ENCODE results near the gene PDXDC1. TPM values are rescaled to one million over a fixed set of nuclear protein-coding genes. Genes with fewer than 3 reads are reported as not detected.
"Not testable (repeated sequence)": the region's sequence is repeated elsewhere in the genome, so short reads cannot be mapped to it uniquely, and the experiment has no call there.

Gene PDXDC1
- total and polyA plus RNA-seq, 2 donors, result 29.4 to 30.9 TPM

- WGBS, result 13% methylated on average over 3 of the region's 3 CpGs
- H3K27me3 ChIP-seq (ENCODE audit: control insufficient read depth in 2 of 2, insufficient read depth in 1 of 2, low read length in 1 of 2); DNase-seq (ENCODE audit: low read depth in 6 of 9, low spot score in 9 of 9); H3K9me3 ChIP-seq (ENCODE audit: control insufficient read depth in 2 of 2, insufficient read depth in 1 of 2, low read length in 1 of 2); H3K36me3 ChIP-seq (ENCODE audit: control insufficient read depth in 2 of 2, insufficient read depth in 2 of 2, low read length in 1 of 2); H3K4me1 ChIP-seq (ENCODE audit: control insufficient read depth in 2 of 2, insufficient read depth in 2 of 2, low read length in 2 of 2); H3K4me3 ChIP-seq (ENCODE audit: low read length in 2 of 2); H3K27ac ChIP-seq (ENCODE audit: low read depth in 1 of 2, low read length in 1 of 2): not testable (repeated sequence)
These were observed 32.1 kb upstream of the PDXDC1 start for GRCh38 chr16:14942686-14943085.

DNA sequence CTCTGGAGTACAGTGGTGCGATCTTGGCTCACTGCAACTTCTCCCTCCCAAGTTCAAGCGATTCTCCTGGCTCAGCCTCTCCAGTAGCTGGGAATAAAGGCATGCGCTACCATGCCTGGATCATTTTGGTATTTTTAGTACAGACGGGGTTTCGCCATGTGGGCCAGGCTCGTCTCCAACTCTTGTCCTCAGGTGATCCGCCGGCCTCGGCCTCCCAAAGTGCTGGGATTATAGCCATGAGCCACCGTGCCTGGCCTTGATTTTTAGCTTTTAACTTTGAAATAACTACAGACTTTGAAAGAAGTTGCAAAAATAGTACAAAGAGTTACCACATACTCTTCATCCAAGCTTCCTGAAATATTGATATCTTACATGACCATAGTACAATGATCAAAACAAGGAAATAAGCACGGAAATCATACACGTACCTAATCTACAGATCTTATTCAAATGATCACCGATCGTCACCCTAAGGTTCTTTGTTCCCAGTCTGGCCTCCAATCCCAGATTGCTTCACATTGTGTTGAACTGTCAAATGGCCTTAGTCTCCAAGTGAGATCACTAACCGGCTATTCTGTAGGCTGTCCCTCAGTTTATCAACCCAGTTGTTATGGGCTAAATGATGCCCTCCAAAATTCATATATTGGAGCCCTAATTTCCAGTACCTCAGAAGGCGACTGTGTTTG is 19.1 kb upstream of the PDXDC1 start:
- WGBS, result 97% methylated on average over 16 of the region's 16 CpGs
- no peak overlapping the region for H3K4me3 ChIP-seq (ENCODE audit: low read length in 2 of 2)
- no peaks in the 10 kb centered on the region for H3K36me3 ChIP-seq (ENCODE audit: control insufficient read depth in 2 of 2, insufficient read depth in 2 of 2, low read length in 1 of 2)
- DNase-seq (ENCODE audit: low read depth in 6 of 9, low spot score in 9 of 9), result no peak
- H3K4me1 ChIP-seq (ENCODE audit: control insufficient read depth in 2 of 2, insufficient read depth in 2 of 2, low read length in 2 of 2), result no peaks in the 10 kb centered on the region
- no peaks in the 10 kb centered on the region for H3K9me3 ChIP-seq (ENCODE audit: control insufficient read depth in 2 of 2, insufficient read depth in 1 of 2, low read length in 1 of 2)
- H3K27ac ChIP-seq (ENCODE audit: low read depth in 1 of 2, low read length in 1 of 2), result no peak overlapping the region
- H3K27me3 ChIP-seq (ENCODE audit: control insufficient read depth in 2 of 2, insufficient read depth in 1 of 2, low read length in 1 of 2), result peaks cover 0 to 3% of the 10 kb centered on the region in 2 donors

- H3K27me3 ChIP-seq (ENCODE audit: control insufficient read depth in 2 of 2, insufficient read depth in 1 of 2, low read length in 1 of 2), result peaks cover 0 to 3% of the 10 kb centered on the region in 2 donors
- no peak overlapping the region for H3K27ac ChIP-seq (ENCODE audit: low read depth in 1 of 2, low read length in 1 of 2)
- H3K4me3 ChIP-seq (ENCODE audit: low read length in 2 of 2), result no peak overlapping the region
- H3K4me1 ChIP-seq (ENCODE audit: control insufficient read depth in 2 of 2, insufficient read depth in 2 of 2, low read length in 2 of 2), result no peaks in the 10 kb centered on the region
- DNase-seq (ENCODE audit: low read depth in 6 of 9, low spot score in 9 of 9), result no peak
- no peaks in the 10 kb centered on the region for H3K36me3 ChIP-seq (ENCODE audit: control insufficient read depth in 2 of 2, insufficient read depth in 2 of 2, low read length in 1 of 2)
- no peaks in the 10 kb centered on the region for H3K9me3 ChIP-seq (ENCODE audit: control insufficient read depth in 2 of 2, insufficient read depth in 1 of 2, low read length in 1 of 2)
- 96% methylated on average over 28 of the region's 28 CpGs for WGBS
These were observed 17.1 kb upstream of the PDXDC1 start for GRCh38 chr16:14957576-14958322.

GRCh38 chr16:14958323-14958600 is 16.6 kb upstream of the PDXDC1 start:
- H3K36me3 ChIP-seq (ENCODE audit: control insufficient read depth in 2 of 2, insufficient read depth in 2 of 2, low read length in 1 of 2), result no peaks in the 10 kb centered on the region
- H3K4me3 ChIP-seq (ENCODE audit: low read length in 2 of 2), result no peak overlapping the region
- DNase-seq (ENCODE audit: low read depth in 6 of 9, low spot score in 9 of 9), result no peak
- no peaks in the 10 kb centered on the region for H3K9me3 ChIP-seq (ENCODE audit: control insufficient read depth in 2 of 2, insufficient read depth in 1 of 2, low read length in 1 of 2)
- no peaks in the 10 kb centered on the region for H3K4me1 ChIP-seq (ENCODE audit: control insufficient read depth in 2 of 2, insufficient read depth in 2 of 2, low read length in 2 of 2)
- no peak overlapping the region for H3K27ac ChIP-seq (ENCODE audit: low read depth in 1 of 2, low read length in 1 of 2)
- H3K27me3 ChIP-seq (ENCODE audit: control insufficient read depth in 2 of 2, insufficient read depth in 1 of 2, low read length in 1 of 2), result peaks cover 0 to 3% of the 10 kb centered on the region in 2 donors
- WGBS, result 94% methylated on average over 4 of the region's 4 CpGs

- H3K4me1 ChIP-seq (ENCODE audit: control insufficient read depth in 2 of 2, insufficient read depth in 2 of 2, low read length in 2 of 2), result no peaks in the 10 kb centered on the region
- H3K36me3 ChIP-seq (ENCODE audit: control insufficient read depth in 2 of 2, insufficient read depth in 2 of 2, low read length in 1 of 2), result no peaks in the 10 kb centered on the region
- no peak overlapping the region for H3K27ac ChIP-seq (ENCODE audit: low read depth in 1 of 2, low read length in 1 of 2)
- peaks cover 0 to 3% of the 10 kb centered on the region in 2 donors for H3K27me3 ChIP-seq (ENCODE audit: control insufficient read depth in 2 of 2, insufficient read depth in 1 of 2, low read length in 1 of 2)
- no peak for DNase-seq (ENCODE audit: low read depth in 6 of 9, low spot score in 9 of 9)
- peaks cover 0 to 1% of the 10 kb centered on the region in 2 donors for H3K9me3 ChIP-seq (ENCODE audit: control insufficient read depth in 2 of 2, insufficient read depth in 1 of 2, low read length in 1 of 2)
- no peak overlapping the region for H3K4me3 ChIP-seq (ENCODE audit: low read length in 2 of 2)
- 93% methylated on average over 7 of the region's 7 CpGs for WGBS
These were observed 15.9 kb upstream of the PDXDC1 start for GRCh38 chr16:14958970-14959369.

DNA sequence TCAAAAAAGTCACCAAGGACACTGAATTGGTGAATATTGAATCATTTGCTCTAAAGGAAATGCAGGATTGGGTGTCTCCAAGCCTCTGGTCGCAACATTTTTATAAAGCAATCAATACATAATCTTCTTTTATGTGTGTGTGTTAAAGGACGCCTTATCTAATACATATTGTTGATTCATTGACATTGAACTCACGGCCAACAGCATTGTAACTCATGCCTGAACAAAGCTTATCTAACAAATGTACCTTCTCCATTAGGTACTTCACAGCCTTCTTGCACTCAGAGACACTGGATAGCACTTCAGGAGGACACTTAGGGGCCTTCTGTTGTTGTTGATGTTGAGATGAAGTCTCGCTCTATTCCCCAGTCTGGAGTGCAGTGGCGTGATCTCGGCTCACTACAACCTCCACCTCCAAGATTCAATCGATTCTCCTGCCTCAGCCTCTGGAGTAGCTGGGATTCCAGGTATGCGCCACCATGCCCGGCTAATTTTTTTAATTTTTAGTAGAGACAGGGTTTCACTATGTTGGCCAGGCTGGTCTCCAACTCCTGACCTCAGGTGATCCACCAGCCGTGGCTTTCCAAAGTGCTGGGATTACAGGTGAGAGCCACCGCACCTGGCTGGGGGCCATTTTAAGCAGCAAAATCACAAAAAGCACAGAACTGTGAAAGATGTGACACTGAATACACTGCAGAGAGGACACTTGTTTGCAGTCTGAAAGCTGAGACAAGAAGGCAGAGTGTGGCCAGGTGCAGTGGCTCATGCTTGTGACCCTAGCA is 13.2 kb upstream of the PDXDC1 start:
- H3K4me3 ChIP-seq (ENCODE audit: low read length in 2 of 2), result no peak overlapping the region
- WGBS, result 96% methylated on average over 11 of the region's 11 CpGs
- no peak for DNase-seq (ENCODE audit: low read depth in 6 of 9, low spot score in 9 of 9)

DNA sequence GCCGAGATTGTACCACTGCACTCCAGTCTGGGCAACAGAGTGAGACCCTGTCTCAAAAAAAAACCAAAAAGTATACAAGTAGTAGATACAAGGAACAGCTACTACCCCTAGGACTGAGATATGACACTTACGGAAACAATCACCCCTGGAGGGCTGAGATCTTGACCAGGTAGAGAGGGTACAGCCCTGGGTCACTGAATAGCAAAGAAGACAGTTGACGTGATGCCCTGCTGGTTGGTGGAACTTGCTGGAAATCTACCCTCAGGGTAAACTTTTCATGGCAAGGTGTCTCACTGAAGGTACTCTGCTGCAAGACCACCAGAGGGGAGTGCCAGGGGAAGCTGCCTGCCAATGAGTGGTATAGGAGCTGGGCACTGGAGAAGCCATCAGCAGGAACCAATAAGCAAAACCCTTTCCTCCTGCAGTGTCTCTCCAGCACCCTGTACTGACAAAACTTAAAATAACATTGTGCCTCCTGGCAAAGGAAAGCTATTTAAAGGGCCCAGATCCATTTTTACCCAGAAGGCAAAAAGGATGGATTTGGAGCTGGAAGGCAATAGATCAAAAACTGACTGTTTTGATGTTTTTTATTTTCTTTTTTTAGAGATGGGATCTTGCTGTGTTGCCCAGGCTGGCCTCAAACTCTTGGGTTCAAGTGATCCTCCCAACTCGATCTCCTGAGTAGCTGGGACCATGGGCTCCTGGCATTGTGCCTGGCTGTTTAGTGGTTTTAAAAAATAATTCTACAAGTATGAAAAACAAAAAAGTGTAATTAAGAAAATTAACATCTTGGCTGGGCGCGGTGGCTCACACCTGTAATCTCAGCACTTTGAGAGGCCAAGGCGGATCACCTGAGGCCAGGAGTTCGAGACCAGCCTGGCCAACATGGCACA is 11.3 kb upstream of the PDXDC1 start:
- Histone ChIP-seq H3K27ac (ENCODE audit: low read depth in 1 of 2, low read length in 1 of 2) (no peak overlapping the region), H3K36me3 (ENCODE audit: control insufficient read depth in 2 of 2, insufficient read depth in 2 of 2, low read length in 1 of 2) (no peaks in the 10 kb centered on the region), H3K27me3 (ENCODE audit: control insufficient read depth in 2 of 2, insufficient read depth in 1 of 2, low read length in 1 of 2) (no peaks in the 10 kb centered on the region), H3K9me3 (ENCODE audit: control insufficient read depth in 2 of 2, insufficient read depth in 1 of 2, low read length in 1 of 2) (peaks cover 0 to 1% of the 10 kb centered on the region in 2 donors), H3K4me3 (ENCODE audit: low read length in 2 of 2) (no peak overlapping the region), H3K4me1 (ENCODE audit: control insufficient read depth in 2 of 2, insufficient read depth in 2 of 2, low read length in 2 of 2) (no peaks in the 10 kb centered on the region)
- 82% methylated on average over 8 of the region's 8 CpGs for WGBS
- DNase-seq (ENCODE audit: low read depth in 6 of 9, low spot score in 9 of 9), result no peak

More for the DNA sequence above, 13.2 kb upstream of the PDXDC1 start:
- peaks cover 0 to 3% of the 10 kb centered on the region in 2 donors for H3K27me3 ChIP-seq (ENCODE audit: control insufficient read depth in 2 of 2, insufficient read depth in 1 of 2, low read length in 1 of 2)
- H3K36me3 ChIP-seq (ENCODE audit: control insufficient read depth in 2 of 2, insufficient read depth in 2 of 2, low read length in 1 of 2), result no peaks in the 10 kb centered on the region
- H3K9me3 ChIP-seq (ENCODE audit: control insufficient read depth in 2 of 2, insufficient read depth in 1 of 2, low read length in 1 of 2), result peaks cover 0 to 1% of the 10 kb centered on the region in 2 donors
- no peaks in the 10 kb centered on the region for H3K4me1 ChIP-seq (ENCODE audit: control insufficient read depth in 2 of 2, insufficient read depth in 2 of 2, low read length in 2 of 2)
- no peak overlapping the region for H3K27ac ChIP-seq (ENCODE audit: low read depth in 1 of 2, low read length in 1 of 2)

DNA sequence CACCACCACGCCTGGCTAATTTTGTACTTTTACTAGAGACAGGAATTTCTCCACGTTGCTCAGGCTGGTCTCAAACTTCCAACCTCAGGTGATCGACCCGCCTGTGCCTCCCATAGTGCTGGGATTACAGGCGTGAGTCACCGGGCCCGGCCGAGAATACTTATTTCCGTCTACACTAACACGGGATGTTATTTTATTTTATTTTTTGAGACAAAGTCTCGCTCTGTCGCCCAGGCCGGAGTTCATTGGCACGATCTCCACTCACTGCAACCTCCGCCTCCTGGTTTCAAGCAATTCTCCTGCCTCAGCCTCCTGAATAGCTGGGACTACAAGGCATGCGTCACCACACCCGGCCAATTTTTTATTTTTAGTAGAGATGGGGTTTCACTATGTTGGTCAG is 9.5 kb upstream of the PDXDC1 start:
- Histone ChIP-seq H3K4me1 (ENCODE audit: control insufficient read depth in 2 of 2, insufficient read depth in 2 of 2, low read length in 2 of 2) (no peaks in the 10 kb centered on the region), H3K9me3 (ENCODE audit: control insufficient read depth in 2 of 2, insufficient read depth in 1 of 2, low read length in 1 of 2) (peaks cover 0 to 1% of the 10 kb centered on the region in 2 donors), H3K36me3 (ENCODE audit: control insufficient read depth in 2 of 2, insufficient read depth in 2 of 2, low read length in 1 of 2) (no peaks in the 10 kb centered on the region), H3K27me3 (ENCODE audit: control insufficient read depth in 2 of 2, insufficient read depth in 1 of 2, low read length in 1 of 2) (no peaks in the 10 kb centered on the region), H3K27ac (ENCODE audit: low read depth in 1 of 2, low read length in 1 of 2) (no peak overlapping the region), H3K4me3 (ENCODE audit: low read length in 2 of 2) (no peak overlapping the region)
- 94% methylated on average over 17 of the region's 17 CpGs for WGBS
- no peak for DNase-seq (ENCODE audit: low read depth in 6 of 9, low spot score in 9 of 9)

All from thymus (tissue), 11 donors.